HS-27A (cell line): ENCODE results near the gene FBXO8.
"Not testable (repeated sequence)": the region's sequence is repeated elsewhere in the genome, so short reads cannot be mapped to it uniquely, and the experiment has no call there.

Experiments
- DNase-seq: peaks from one replicate; pipeline ENCODE4 v3.0.0-alpha.2; 2012; ENCODE audit warnings: low read depth, missing footprints

FBXO8 gene

DNA sequence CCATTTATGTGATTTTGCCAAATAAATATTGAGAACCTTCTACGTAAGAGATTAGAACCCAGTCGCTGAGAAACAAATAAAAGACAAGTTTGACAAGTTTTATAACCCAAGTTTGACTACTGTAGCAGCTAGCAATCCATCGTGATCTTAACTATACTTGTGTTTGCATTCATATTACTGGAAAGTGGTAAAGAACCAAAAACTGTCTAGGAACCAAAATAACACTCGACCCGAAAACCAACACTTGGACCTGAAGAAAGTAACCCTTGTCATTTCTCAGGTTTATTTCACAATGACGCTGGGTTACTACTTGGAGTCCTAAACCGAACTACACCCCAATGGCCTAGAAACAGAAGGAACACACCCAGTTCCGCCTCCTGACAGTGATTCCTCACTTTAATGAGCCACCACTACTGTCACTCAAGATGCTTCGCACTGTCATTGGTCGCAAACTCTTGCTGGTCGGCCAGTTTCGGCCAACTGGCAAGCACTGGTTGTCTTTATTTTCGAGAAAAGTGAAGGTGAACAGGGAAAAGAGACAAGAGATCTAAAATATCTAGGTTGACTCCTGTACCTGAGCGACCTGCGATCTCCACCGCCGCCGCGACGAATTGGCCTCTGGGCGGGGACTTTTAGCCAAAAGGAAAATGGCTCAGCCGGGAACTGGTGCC, 496 bp downstream of the FBXO8 start:
- DNase-seq, result peak; percentile 51

DNA sequence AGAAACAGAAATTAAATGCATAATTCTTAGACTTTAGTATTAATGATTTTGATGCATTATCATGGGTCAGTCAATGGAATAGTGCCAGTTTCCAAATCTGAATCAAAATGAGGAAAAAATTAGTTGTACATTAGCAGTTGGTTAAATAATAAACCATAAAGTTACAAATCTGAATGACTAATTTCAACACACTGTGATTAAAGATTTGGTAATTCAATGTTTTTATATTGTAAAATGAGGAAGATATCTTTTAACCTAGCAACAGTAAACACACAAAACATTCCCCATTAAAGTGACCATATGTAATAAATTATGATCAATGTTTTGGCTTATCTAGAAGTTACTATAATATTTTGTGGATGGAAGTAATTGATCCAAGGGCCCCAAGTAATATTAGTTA, 1.6 kb downstream of the FBXO8 start:
- no peak for DNase-seq

DNA sequence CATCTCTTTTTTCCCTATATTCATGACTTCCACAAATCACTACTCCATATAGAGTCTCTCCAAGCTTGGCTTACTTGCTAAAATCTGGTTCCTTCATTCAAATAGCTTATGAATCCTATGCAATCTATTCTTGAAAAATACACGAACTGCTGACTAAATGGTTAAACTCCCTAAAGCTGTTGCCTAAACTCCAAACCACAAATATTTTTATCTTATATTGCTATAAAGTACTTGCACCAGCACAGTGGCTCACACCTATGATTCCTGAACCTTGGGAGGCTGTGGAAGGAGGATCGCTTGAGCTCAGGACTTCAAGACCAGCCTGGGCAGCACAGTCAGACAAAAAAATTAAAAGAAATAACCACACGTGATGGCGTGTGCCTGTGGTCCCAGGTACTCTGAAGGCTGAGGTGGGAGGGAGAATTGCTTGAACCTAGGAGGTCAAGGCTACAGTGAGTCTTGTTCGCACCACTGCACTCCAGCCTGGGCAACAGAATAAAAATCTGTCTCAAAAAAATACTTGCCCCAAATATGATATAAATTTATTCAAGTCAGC, 2.2 kb downstream of the FBXO8 start:
- DNase-seq, result no peak

DNA sequence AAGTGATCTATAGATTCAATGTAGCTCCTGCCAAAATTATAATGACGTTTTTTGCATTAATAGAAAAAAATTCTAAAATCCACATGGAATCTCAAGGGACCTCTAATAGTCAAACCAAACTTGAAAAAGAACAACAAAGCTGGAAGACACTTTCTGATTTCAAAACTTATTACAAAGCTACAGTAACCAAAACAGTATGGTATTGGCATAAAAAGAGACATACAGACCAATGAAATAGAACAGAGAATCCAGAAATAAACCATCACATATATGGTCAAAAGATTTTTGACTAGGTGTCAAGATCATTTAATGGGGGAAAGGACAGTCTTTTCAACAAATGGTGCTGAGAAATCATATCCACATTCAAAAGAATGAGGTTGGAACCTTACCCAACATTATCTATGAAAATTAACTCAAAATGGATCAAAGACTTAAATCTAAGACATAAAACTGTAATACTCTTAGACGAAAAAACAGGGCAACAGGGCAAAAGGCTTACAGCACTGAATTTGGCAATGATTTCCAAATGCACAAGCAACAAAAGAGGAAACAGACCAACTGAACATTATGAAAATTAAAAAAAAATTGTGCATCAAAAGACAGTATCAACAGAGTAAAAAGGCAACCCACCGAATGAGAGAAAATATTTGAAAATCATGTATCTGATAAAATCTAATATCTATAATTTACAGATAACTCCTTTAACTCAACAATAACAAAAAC, 3.9 kb downstream of the FBXO8 start:
- no peak for DNase-seq

DNA sequence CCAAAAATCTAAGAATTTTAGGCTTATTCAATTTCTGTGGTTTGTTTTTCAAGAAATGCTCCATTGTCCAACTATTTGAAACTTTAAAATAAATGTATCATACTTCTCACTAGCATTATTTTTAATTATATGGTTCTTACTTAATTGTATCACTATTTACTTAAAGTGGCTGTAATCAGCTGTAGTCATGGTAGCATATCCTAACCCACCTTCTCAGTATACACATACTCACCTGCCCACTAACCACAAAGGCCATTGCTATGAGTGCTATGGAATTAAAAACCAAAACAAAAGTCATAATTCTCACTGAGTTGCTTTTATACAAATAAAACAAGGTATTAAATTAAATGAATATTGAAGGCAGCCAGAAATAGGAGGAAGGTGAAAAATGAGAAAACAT, 5.0 kb downstream of the FBXO8 start:
- DNase-seq, result no peak

DNA sequence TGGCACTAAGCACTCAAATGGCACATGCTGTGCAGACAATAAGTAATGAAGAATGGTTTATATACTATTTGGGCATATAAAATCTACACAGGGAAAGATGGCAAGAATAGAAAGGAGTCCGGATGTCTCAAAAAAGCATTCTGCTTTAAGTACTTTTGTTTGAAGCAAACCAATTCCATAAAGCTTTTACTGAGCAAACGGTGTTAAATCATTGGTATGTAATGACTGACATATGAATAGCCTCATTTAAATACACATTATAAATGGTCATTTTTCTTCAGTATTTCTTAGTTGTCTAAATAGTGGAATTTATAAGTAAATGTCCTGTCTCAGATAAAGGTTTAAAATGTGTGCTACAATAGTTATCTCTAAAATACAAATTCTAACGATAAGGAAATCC, 6.0 kb downstream of the FBXO8 start:
- no peak for DNase-seq

DNA sequence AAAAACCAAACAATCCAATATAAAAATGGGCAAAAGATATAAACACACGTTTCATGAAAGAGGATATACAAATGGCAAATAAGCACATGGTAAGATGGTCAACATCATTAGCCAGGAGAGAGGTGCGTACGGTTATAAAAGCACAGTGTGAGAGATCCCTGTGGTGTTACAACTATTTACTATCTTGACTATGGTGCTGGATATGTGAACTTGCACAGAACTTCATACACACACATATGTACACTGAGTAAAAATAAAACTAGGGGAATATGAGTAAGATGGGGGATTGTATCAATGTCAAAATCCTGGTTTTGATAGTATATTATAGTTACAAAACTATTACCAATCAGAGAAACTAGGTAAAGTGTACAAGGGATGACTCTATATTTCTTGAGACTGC, 8.4 kb downstream of the FBXO8 start:
- DNase-seq, result no peak

DNA sequence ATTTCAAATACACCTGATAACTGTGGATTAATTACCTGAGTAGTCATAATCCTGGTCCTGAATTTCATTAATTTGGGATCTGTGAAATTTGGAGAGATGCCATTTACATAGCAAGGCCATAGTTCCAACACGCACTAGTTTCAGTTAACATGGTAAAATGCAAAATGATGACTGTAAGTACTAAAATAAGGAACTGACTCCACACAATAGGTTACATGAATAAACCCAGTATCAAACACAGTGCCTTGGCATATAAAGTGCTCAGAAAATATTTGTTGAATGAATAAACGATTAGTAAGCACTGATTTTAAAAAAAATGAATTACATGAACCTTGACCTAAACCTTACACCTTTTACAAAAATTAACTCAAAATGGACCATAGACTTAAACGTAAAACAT, 9.0 kb downstream of the FBXO8 start:
- no peak for DNase-seq

DNA sequence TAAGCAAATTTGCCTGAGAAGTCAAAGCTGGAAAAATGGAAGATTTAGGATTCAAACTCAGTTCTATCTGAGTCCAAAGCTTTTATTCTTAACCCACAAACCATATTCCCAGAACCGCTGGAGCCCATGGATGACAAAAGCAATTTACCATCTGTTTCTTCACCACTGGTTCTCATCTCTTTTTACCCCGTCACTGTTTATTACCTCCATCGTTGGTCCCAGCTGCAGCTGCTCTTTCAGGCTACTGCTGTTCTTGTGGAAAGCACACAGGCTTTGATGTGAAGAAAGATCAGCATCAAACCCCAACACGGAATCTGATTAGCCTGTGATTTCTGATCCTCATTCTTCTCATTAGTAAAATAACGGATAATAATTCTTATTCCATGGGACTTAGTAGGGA, 9.5 kb downstream of the FBXO8 start:
- DNase-seq, result no peak

DNA sequence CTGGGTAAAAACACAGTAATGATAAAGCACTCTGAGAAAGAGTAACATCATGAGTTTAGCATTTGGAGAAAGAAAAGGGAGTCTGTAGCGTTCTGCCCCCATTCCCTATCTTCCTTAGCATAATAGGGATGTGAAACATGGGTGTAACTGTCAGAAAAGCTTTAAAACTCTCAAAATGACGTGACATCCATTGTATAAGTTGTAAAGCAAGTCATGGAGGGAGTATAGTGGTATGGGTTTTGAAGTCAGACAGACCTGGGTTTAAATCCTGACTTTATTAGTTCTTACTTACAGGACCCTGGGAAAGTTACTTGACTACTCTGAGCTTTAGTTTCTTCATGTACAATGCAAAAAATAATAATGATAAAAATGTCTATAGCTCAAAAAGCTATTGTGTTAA, 17.1 kb downstream of the FBXO8 start:
- no peak for DNase-seq

DNA sequence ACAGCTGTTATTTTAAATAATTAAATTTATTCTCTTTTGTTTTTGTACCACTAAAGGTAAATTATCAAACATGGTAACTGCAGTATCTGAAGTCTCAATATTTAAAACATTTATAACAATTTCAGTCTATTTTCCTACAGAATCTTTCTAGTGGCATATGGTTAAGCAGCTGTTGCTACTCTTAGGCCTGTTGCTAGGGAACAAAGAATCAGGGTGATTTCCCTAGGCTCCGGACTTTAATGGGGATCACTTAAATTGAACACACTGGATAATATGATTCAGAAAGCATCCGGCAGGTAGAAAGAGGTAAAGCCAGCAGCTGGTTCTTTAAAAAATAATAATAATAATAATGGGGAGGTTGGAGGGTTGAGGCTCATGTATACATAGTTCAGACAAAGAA, 17.6 kb downstream of the FBXO8 start:
- DNase-seq, result no peak

DNA sequence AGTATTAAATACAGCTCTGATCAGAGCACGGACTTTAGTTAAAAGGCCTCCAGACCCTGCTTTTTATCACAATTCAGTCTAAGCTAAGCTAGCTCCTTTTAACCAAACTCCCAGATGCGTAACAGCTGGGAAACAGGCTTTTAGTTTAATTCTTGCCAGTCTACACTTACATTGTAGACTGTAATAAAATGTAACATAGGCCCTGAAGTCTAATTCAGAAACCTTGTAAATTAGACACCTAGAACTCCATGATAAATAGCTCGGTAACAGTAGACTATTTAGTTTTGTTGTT, 20.1 kb downstream of the FBXO8 start:
- no peak for DNase-seq

DNA sequence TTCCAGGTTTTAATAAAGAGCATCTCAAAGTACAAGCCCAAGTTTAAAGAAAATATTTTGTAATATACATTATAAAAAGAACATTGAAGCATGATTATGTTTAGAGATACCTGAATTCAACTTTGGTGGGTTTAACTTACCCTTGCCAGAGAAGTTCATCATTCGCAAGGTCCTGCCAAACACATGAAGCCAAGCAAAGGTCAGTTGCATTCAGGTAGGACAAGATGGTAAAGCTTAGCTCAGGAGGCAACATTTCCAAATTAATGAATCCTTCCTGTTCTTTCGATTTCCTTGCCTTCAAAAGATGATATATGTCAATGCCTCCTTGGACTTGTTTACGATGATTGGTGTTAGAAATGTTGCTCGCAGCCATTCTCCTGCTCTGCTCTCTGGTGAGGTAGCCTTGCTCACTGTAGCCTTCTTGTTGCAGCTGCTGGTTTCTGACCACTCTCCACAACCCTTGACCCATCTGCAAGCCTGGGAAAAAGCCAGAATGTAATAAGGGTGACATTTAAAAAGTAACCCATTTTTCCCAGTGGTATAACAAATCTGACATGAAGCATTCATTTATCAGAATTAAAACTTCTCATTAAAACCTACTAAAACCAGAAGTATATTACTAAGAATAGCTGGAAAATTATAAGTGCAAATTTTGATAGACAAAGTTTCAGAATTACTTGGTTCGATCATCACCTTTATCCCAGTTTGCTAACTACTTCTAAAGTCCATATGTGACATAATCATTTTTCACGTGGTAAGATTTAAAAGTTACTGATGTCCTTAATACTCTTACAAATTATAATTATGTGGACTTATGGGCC, 20.6 kb downstream of the FBXO8 start:
- DNase-seq, result no peak

DNA sequence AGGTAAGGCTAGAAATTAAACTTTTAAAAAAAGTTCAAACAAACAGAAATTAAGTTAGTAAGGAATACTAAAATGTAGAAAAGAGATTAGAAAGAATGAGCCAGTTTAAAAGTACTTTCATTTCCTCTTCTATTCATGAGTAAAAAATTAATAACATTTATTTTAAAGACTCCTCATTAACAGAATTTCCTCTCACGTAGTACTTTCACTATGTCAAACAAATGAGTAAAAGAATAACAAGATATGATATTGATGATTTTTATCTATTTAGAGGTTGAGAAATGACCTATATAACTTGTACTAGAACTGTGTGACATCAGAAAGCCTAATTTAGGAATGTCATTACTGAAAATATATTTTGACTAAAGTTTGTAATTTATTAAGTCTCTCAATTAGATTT, 22.0 kb downstream of the FBXO8 start:
- not testable (repeated sequence) for DNase-seq

DNA sequence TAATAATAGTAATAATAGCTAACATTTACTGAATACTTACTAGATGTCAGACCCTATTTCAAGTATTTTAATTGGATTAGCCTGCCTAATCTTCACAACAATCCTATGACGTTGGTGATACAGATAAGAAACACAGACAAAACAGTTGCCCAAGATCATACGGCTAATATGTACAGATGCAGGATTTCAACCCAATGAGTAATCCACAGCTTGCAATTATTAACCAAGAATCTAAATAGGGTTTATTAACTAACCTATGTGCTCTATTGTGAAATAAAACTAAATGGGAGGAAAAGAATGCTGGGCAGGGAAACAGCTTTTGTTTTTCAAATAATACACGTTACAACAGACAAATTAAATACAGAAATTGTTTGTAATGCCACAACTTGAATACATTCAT, 23.4 kb downstream of the FBXO8 start:
- DNase-seq, result no peak

DNA sequence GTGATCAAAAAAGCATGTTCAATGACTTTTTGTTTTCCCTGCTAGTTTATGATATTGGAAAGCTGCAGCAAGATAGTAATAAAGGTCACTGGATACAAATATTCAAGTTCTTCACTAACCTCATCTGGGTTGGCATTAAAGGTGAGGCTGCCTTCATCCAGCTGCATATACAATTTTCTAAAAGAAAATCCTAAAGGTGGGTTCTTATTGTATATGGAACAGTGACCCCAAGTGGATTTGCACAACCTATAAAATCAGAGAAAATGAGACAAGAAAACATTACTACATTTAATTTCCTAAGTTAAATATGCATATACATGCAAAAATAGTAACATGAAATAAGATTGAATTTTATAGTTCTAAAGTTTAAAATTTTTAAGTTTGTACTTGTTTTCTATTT, 23.9 kb downstream of the FBXO8 start:
- DNase-seq, result no peak

DNA sequence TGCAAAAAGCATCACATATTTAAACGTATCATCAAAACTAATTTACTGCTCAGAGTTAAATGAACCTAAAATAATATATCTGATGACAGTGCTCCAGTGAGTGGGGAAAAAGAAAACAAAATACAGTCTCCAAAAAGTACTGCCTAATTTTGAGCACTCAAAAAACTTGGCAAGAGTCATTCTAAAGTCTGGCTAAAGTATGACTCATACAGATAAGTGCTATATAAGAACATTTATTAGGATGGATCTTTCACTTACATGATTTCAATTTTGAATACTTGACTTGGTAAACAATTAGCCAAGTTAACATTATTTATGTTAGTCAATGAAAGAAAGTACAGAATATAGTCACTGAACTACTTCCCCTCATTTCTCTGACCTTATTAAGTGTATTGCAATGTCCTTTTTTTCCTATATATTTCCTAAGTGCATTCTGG, 27.2 kb downstream of the FBXO8 start:
- DNase-seq, result no peak

DNA sequence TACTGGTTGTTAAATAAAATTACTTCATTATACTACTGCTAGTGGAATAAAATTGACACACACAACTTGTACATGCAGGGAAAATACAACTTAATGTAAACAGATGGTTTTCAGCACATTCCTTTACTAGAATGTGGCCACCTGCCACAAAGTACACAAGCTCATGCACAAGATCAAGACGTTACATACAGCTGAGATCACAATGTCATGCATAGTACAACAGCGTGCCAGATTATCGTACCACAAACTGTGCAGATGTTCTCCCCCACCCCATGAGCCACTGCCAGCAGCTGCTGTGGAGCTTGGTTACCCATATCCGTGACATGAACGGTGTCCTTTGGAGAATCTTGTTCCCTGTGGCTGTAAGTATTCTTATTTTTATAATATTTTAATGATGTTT, 27.7 kb downstream of the FBXO8 start:
- DNase-seq, result no peak

DNA sequence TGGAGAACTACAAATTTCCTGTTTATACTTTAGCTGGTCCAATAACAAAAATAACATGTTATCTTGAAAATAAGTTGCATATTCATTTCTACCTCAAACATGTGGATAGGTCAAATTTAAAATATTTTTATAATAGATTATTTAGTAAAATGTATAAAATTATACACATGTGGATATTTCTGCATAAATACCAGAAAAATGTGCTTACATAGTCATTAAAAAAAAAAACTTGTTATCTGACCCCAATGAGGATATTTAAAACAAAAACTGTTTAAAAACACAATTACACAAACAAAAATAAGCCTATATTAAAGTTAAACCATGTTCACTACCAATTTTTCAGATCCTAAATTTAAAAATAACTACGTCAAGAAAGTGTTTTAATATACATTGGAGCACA, 28.1 kb downstream of the FBXO8 start:
- no peak for DNase-seq

DNA sequence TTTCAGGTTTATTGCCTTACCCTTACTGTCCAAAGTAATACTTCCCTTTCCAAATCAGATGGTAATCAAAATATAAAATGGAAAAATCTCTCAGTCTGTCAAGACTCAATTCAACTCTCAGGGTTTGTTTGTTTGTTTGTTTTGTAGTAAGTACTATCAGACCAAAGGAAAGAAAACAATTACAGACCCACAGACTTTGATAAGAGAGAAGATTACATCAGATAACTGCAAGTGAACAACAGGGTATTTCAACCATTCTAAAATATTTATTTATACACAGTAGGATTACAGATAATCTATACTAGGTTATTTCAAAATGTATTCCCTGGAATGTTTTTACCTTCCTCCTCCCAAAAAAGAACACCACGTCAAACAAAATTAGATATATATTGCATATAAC, 28.9 kb downstream of the FBXO8 start:
- DNase-seq, result no peak

DNA sequence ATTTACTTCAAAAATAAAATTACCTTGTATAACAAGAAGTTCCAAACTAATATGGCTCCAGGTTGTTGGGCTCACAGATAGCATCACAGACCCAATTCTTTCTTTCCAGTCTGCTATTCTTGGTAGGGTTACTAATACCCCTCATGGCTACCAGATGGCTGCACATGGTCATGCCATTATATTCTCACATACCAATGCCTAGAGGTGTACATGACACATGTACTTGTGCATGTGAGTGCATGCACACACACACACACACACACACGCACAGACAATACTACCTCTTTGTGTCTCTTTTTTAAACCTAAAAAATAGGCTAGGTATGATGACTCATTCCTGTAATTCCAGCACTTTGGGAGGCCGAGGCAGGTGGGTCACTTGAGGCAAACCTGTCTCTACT, 31.1 kb downstream of the FBXO8 start:
- no peak for DNase-seq

DNA sequence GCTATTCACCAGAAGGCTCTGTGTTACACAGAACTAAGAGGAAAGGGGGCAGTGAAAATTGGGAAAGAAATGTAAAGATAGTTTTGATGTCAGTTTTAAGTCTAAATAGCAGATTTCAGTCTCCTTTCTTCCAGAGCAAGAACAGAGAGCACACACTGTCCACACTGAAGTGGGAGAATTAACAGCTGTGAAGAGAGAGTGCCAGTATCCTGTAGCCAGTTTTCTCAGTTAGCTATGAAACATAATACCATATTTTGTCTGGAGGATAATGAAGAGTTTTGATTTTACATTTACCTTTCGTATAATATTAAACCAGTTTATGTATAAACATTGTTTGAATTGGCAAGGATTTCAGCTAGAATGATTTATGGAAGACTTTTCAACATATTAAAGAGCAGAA, 35.1 kb downstream of the FBXO8 start:
- no peak for DNase-seq

DNA sequence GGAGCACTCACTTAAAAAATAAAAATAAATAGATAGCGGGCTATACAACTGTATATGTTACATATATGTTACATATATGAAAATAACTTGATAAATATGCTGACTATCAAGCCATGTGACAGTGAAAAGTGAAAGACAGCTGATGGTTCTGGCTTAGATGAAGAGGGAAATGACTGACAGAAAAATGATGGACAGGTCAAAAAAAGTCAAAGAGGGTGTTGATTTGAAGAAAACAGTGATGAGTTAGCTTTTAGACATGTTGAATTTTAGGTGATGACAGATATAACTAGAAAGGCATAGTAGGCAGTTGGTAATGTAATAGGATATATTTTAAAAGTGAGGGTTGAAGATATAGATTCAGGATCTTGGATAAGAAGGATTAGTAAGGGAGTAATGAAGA, 37.8 kb downstream of the FBXO8 start:
- no peak for DNase-seq
